ENCODE measurements around the gene EEFSEC. TPM values are rescaled to one million over a fixed set of nuclear protein-coding genes. Genes with fewer than 3 reads are reported as not detected.

EEFSEC gene
- total RNA-seq, 1 experiment from 2014 or later, result 9.6 TPM

GRCh38 chr3:128315313-128315712, 162.0 kb downstream of the EEFSEC start:
- Histone ChIP-seq H3K4me3 (ENCODE audit: low read length) (no peak overlapping the region), H3K79me2 (ENCODE audit: low read length) (no peaks in the 10 kb centered on the region), H4K20me1 (ENCODE audit: low read length) (no peaks in the 10 kb centered on the region), H3K4me1 (ENCODE audit: insufficient read depth, low read length) (no peaks in the 10 kb centered on the region), H3K36me3 (ENCODE audit: low read depth, low read length) (no peaks in the 10 kb centered on the region), H2AFZ (ENCODE audit: low read length) (no peak overlapping the region), H3F3A (ENCODE audit: low read length, unreplicated experiment) (no peaks in the 10 kb centered on the region), H3K9me3 (ENCODE audit: low read length) (no peaks in the 10 kb centered on the region), H3K27me3 (ENCODE audit: low read length) (no peaks in the 10 kb centered on the region), H3K9ac (ENCODE audit: low read length) (no peak overlapping the region), H3K4me2 (ENCODE audit: low read length) (no peak overlapping the region), H3K27ac (ENCODE audit: low read length) (no peak overlapping the region), H3K9me2 (replicated peaks; ENCODE audit: low read length) (no peaks in the 10 kb centered on the region)
- ChIA-PET POLR2A (ENCODE audit: unreplicated experiment) (no interaction called here), CTCF (no interaction called here)
- TF ChIP-seq EZH2 (IDR thresholded peaks at IDR 0.05; ENCODE audit: low read length, unreplicated experiment), result no peak
- TF ChIP-seq CTCF (conservative IDR thresholded peaks at IDR 0.05; ENCODE audit: low read depth, low read length), result no peak
- no peak for TF ChIP-seq EZH2phosphoT487 (IDR thresholded peaks at IDR 0.05; ENCODE audit: borderline replicate concordance, low read length)
- intact Hi-C loops (cut with micrococcal nuclease), result no loop called here
- no peak for DNase-seq
- ATAC-seq, result no peak
- no TSS peak for BruUV-seq (replicated peaks)

GRCh38 chr3:128316481-128316891, 163.2 kb downstream of the EEFSEC start:
- no peaks in the 10 kb centered on the region for H3F3A ChIP-seq (ENCODE audit: low read length, unreplicated experiment)
- ATAC-seq, result no peak
- no peak for DNase-seq
- CTCF ChIA-PET, result no interaction called here
- H3K27ac ChIP-seq (ENCODE audit: low read length), result no peak overlapping the region
- no TSS peak for BruUV-seq (replicated peaks)
- no peak overlapping the region for H3K4me2 ChIP-seq (ENCODE audit: low read length)
- no peaks in the 10 kb centered on the region for H3K4me1 ChIP-seq (ENCODE audit: insufficient read depth, low read length)
- TF ChIP-seq EZH2 (IDR thresholded peaks at IDR 0.05; ENCODE audit: low read length, unreplicated experiment) (no peak), EZH2phosphoT487 (IDR thresholded peaks at IDR 0.05; ENCODE audit: borderline replicate concordance, low read length) (no peak), CTCF (conservative IDR thresholded peaks at IDR 0.05; ENCODE audit: low read depth, low read length) (no peak)
- H3K36me3 ChIP-seq (ENCODE audit: low read depth, low read length), result no peaks in the 10 kb centered on the region
- H3K9me3 ChIP-seq (ENCODE audit: low read length), result no peaks in the 10 kb centered on the region
- no peaks in the 10 kb centered on the region for H3K79me2 ChIP-seq (ENCODE audit: low read length)
- no peaks in the 10 kb centered on the region for H3K27me3 ChIP-seq (ENCODE audit: low read length)
- no peak overlapping the region for H3K4me3 ChIP-seq (ENCODE audit: low read length)
- no peaks in the 10 kb centered on the region for H4K20me1 ChIP-seq (ENCODE audit: low read length)
- POLR2A ChIA-PET (ENCODE audit: unreplicated experiment), result no interaction called here
- no peak overlapping the region for H2AFZ ChIP-seq (ENCODE audit: low read length)
- no peak overlapping the region for H3K9ac ChIP-seq (ENCODE audit: low read length)
- no peaks in the 10 kb centered on the region for H3K9me2 ChIP-seq (replicated peaks; ENCODE audit: low read length)
- intact Hi-C loops (cut with micrococcal nuclease), result no loop called here

DNA sequence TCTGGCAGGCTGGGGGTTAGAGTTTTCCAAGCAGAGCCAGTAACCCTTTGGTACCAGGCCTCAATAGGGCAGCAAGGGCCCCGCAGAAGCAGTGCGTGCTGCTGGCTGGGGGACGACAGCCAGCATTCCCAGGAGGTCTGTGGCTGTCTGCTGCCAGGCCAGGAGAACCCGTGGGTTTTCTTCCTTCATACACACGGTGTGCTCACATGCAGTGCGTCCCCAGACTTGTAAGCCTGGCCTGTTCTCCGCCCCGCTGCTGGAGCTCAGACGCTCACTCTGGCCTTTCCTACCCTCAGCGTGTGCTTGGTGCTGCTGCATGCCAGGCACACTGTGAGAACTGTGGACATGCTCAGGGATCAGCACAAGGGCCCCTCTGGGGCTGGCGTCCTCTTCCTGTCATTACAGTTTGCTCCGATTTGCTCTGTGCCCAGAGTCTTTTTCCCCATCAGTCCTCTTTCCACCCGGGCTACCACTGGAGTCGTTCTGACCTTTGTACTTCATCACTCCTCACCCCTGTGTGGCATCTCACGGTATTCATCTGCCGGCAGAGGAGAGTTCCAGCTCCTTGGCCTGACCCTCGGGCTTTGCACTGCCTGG, 163.9 kb downstream of the EEFSEC start:
- no peak overlapping the region for H3K4me3 ChIP-seq (ENCODE audit: low read length)
- CTCF ChIA-PET, result no interaction called here
- no peaks in the 10 kb centered on the region for H3F3A ChIP-seq (ENCODE audit: low read length, unreplicated experiment)
- H3K9ac ChIP-seq (ENCODE audit: low read length), result no peak overlapping the region
- no peaks in the 10 kb centered on the region for H3K27me3 ChIP-seq (ENCODE audit: low read length)
- no peaks in the 10 kb centered on the region for H3K9me3 ChIP-seq (ENCODE audit: low read length)
- ATAC-seq (no peak), DNase-seq (no peak)
- H3K9me2 ChIP-seq (replicated peaks; ENCODE audit: low read length), result no peaks in the 10 kb centered on the region
- POLR2A ChIA-PET (ENCODE audit: unreplicated experiment), result no interaction called here
- no peak overlapping the region for H3K4me2 ChIP-seq (ENCODE audit: low read length)
- H3K27ac ChIP-seq (ENCODE audit: low read length), result no peak overlapping the region
- no peak overlapping the region for H2AFZ ChIP-seq (ENCODE audit: low read length)
- H3K36me3 ChIP-seq (ENCODE audit: low read depth, low read length), result no peaks in the 10 kb centered on the region
- H4K20me1 ChIP-seq (ENCODE audit: low read length), result no peaks in the 10 kb centered on the region
- intact Hi-C loops (cut with micrococcal nuclease), result no loop called here
- no peaks in the 10 kb centered on the region for H3K4me1 ChIP-seq (ENCODE audit: insufficient read depth, low read length)
- BruUV-seq (replicated peaks), result no TSS peak
- H3K79me2 ChIP-seq (ENCODE audit: low read length), result no peaks in the 10 kb centered on the region
- TF ChIP-seq EZH2 (IDR thresholded peaks at IDR 0.05; ENCODE audit: low read length, unreplicated experiment), result no peak
- no peak for TF ChIP-seq CTCF (conservative IDR thresholded peaks at IDR 0.05; ENCODE audit: low read depth, low read length)
- TF ChIP-seq EZH2phosphoT487 (IDR thresholded peaks at IDR 0.05; ENCODE audit: borderline replicate concordance, low read length), result no peak

Measured in PC-3 (cell line).